Ovary (tissue), 9 donors: ENCODE results near the gene TTLL9. TPM values are rescaled to one million over a fixed set of nuclear protein-coding genes. Genes with fewer than 3 reads are reported as not detected.

Experiments used
- DNase-seq, 5 donors: peaks; one replicate each; pipeline ENCODE4 v3.0.0-alpha.2; 2019 to 2020
- H3K27ac ChIP-seq, 2 donors: fragments of 200-600 bp; one replicate each; pipeline versions ENCODE4 v1.5.1 to v1.8.0; 2019 to 2022
- H3K27me3 ChIP-seq: fragments of 200-600 bp; one replicate; pipeline ENCODE4 v1.8.0; 2022
- H3K36me3 ChIP-seq: fragments of 200-600 bp; sonication (generic); one replicate; pipeline ENCODE4 v1.5.1; 2019
- H3K4me1 ChIP-seq: one replicate; pipeline ENCODE4 v1.8.1; 2013; ENCODE audit warnings: mild to moderate bottlenecking, moderate library complexity; ENCODE audit not compliant: insufficient read depth
- H3K4me3 ChIP-seq: fragments of 200-600 bp; sonication (generic); one replicate; pipeline ENCODE4 v1.5.1; 2017
- H3K9me3 ChIP-seq, 2 donors: fragments of 200-600 bp in 1 of 2; sonication (generic) in 1 of 2; one replicate each; pipeline versions ENCODE4 v1.5.1 to v1.8.1; 2013 to 2019; ENCODE audit warnings: mild to moderate bottlenecking in 1 of 2, moderate library complexity in 1 of 2
- CTCF ChIP-seq, 3 donors: fragments of 450-650 bp in 2 of 3; fragments of 200-600 bp in 1 of 3; IDR thresholded peaks; one replicate each; pipeline versions ENCODE4 v1.5.1 to v1.8.0; 2016 to 2022; ENCODE audit warnings: antibody characterized with exemption in 3 of 3, mild to moderate bottlenecking in 1 of 3
- EP300 ChIP-seq: sonication (generic); formaldehyde crosslinking; IDR thresholded peaks from one replicate; pipeline ENCODE4 v1.6.1; 2017; ENCODE audit warnings: antibody characterized with exemption
- POLR2A ChIP-seq: fragments of 450-650 bp; IDR thresholded peaks from one replicate; pipeline ENCODE4 v1.6.1; 2017; ENCODE audit warnings: antibody characterized with exemption, mild to moderate bottlenecking, moderate library complexity
- WGBS, 3 donors: extraction: QIAGEN DNeasy Blood & Tissue Kit in 1 of 3; methylation state at CpG; one replicate each; pipeline versions ENCODE4 v1.1.5 to v1.1.7; 2013 to 2017; 5-methylcytosine and 5-hydroxymethylcytosine counted together
- intact Hi-C, 4 donors: fragments of 100-400 bp; cut with DNase I; formaldehyde crosslinking; loops; one replicate each; pipeline versions ENCODE4 v1.11.0 to v1.15.1; 2022 to 2023
- polyA plus RNA-seq, 2 donors: library from polyadenylated mRNA; stranded (reverse); fragments of 200-250 nt in 1 of 2; fragments of 350-450 nt in 1 of 2; fragmentation: Illumina TruSeq in 1 of 2; extraction: RNeasy Lipid Tissue Mini Kit (QIAGEN cat#74804) in 1 of 2; gene quantifications; one replicate each; pipeline ENCODE4 v1.2.3, GENCODE V29; 2013 to 2014
- small RNA-seq: library from RNA; depleted of rRNA; stranded (forward); fragments of <200 nt; gene quantifications from one replicate; pipeline ENCODE3, GENCODE V24; 2016
- total RNA-seq, 7 donors: library from RNA; depleted of rRNA in 2 of 7; stranded (reverse); fragments of >200 nt in 2 of 7; fragmentation: NEBNext Ultra II Directional in 3 of 7; extraction: Animal tissue kit (Norgen Biotek cat#: 25700) in 3 of 7; gene quantifications; one replicate each; pipeline versions ENCODE4 v1.1.0 to v1.2.4, GENCODE V29; 2016 to 2023
- donor health status: DM: no; HTN: no; CAD: no; lungs with moderate emphysema.
- donor health status: DM: no; HTN: no; CAD: no.
- donor health status: Bipolar disorder and iron deficiency.
- donor health status: DM: yes; HTN: yes; CAD: no.
- donor health status: DM: no; HTN: no; CAD: no.
- donor health status: DM: yes; HTN: yes; CAD: no.

The TTLL9 gene
- total and polyA plus RNA-seq, 9 donors, result 0.24 to 10.6 (median 0.40) TPM

DNA sequence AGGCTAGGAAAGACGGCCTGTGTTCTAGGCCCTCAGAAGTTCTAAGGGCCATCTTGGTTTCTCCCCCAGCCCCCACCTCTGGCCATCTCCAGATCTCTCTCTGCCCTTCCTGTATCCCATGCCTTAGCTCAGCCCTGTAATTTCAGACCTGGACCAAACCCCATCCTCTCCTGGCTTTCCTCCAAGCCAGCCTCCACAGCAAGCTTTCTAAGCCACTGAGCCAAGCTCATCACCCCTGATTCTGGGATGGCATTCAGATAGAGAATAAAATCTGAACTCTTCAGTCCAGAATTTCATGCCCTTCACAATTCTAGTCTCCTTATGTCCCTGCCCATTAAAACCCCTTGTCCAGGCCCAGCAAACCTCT is 120.9 kb downstream of the TTLL9 start:
- TF ChIP-seq POLR2A (no peak), CTCF (IDR thresholded peaks at IDR 0.05) (no peak), EP300 (no peak)
- 42 to 52% (median 44%) methylated on average over 1 of the region's 1 CpG for WGBS, 3 donors

GRCh38 chr20:31992086-31992485 is 121.7 kb downstream of the TTLL9 start:
- no peaks in the 10 kb centered on the region for H3K9me3 ChIP-seq
- intact Hi-C loops, result no loop called here
- no peak overlapping the region for H3K4me3 ChIP-seq
- H3K36me3 ChIP-seq, result no peaks in the 10 kb centered on the region
- no peaks in the 10 kb centered on the region for H3K27me3 ChIP-seq
- TF ChIP-seq CTCF (IDR thresholded peaks at IDR 0.05) (no peak), EP300 (no peak), POLR2A (no peak)
- DNase-seq, result no peak
- H3K27ac ChIP-seq, result no peak overlapping the region
- 60 to 84% (median 72%) methylated on average over 2 of the region's 2 CpGs for WGBS, 3 donors
- no peaks in the 10 kb centered on the region for H3K4me1 ChIP-seq

More for the DNA sequence above, 120.9 kb downstream of the TTLL9 start:
- no peak overlapping the region for H3K4me3 ChIP-seq
- H3K27me3 ChIP-seq, result no peaks in the 10 kb centered on the region
- H3K4me1 ChIP-seq, result no peaks in the 10 kb centered on the region
- no peak overlapping the region for H3K27ac ChIP-seq
- H3K36me3 ChIP-seq, result no peaks in the 10 kb centered on the region
- DNase-seq, result no peak
- no peaks in the 10 kb centered on the region for H3K9me3 ChIP-seq
- intact Hi-C loops, result no loop called here

Small RNA genes within 50 kb of the gene (small RNA-seq; reads per million reads assigned to genes)
- not detected for gene RNU1-94P

Other genes with a start within 250 kb of the TTLL9 start
- gene COX4I2, start 232.7 kb upstream of the TTLL9 start, total RNA-seq, result 1 to 10 TPM in 6 of 7 donors, not detected in 1; 1.1 to 3.5 (median 2.1) TPM
- gene COX4I2, start 232.7 kb upstream of the TTLL9 start, polyA plus RNA-seq, result 1 to 10 TPM; 3.5 to 6.6 TPM
- gene BCL2L1, start 147.8 kb upstream of the TTLL9 start, total RNA-seq, result 10 to 100 TPM; 21.7 to 65.1 (median 40.4) TPM
- 10 to 100 TPM; 31.6 to 35.6 TPM for gene BCL2L1, start 147.8 kb upstream of the TTLL9 start, polyA plus RNA-seq
- 1 to 10 TPM in 2 of 7 donors, under 1 TPM in 5; 0.10 to 1.6 (median 0.47) TPM for gene TPX2, start 131.3 kb upstream of the TTLL9 start, total RNA-seq
- 1 to 10 TPM in 1 of 2 donors, under 1 TPM in 1; 0.91 to 5.2 TPM for gene TPX2, start 131.3 kb upstream of the TTLL9 start, polyA plus RNA-seq
- gene MYLK2, start 51.3 kb upstream of the TTLL9 start, total RNA-seq, result under 1 TPM in 1 of 7 donors, not detected in 6; 0.08 TPM
- under 1 TPM; 0.20 to 0.35 TPM for gene MYLK2, start 51.3 kb upstream of the TTLL9 start, polyA plus RNA-seq
- 1 to 10 TPM in 2 of 7 donors, under 1 TPM in 3, not detected in 2; 0.40 to 1.5 (median 0.69) TPM for gene FOXS1, start 25.0 kb upstream of the TTLL9 start, total RNA-seq
- gene FOXS1, start 25.0 kb upstream of the TTLL9 start, polyA plus RNA-seq, result 1 to 10 TPM in 1 of 2 donors, under 1 TPM in 1; 0.52 to 5.0 TPM
- 10 to 100 TPM in 2 of 7 donors, 1 to 10 TPM in 5; 5.2 to 17.0 (median 6.9) TPM for gene DUSP15, start 107 bp upstream of the TTLL9 start, total RNA-seq
- gene DUSP15, start 107 bp upstream of the TTLL9 start, polyA plus RNA-seq, result 1 to 10 TPM; 2.5 to 8.4 TPM
- gene PDRG1, start 81.4 kb downstream of the TTLL9 start, total RNA-seq, result 10 to 100 TPM in 1 of 7 donors, 1 to 10 TPM in 6; 6.4 to 12.1 (median 9.4) TPM
- 10 to 100 TPM; 14.0 to 14.1 TPM for gene PDRG1, start 81.4 kb downstream of the TTLL9 start, polyA plus RNA-seq
- gene XKR7, start 97.5 kb downstream of the TTLL9 start, total RNA-seq, result not detected
- gene XKR7, start 97.5 kb downstream of the TTLL9 start, polyA plus RNA-seq, result not detected
- gene CCM2L, start 139.8 kb downstream of the TTLL9 start, total RNA-seq, result 1 to 10 TPM; 1.4 to 9.5 (median 2.6) TPM
- gene CCM2L, start 139.8 kb downstream of the TTLL9 start, polyA plus RNA-seq, result 1 to 10 TPM; 8.9 to 9.9 TPM
- 10 to 100 TPM in 1 of 7 donors, 1 to 10 TPM in 6; 1.7 to 11.4 (median 3.3) TPM for gene HCK, start 181.6 kb downstream of the TTLL9 start, total RNA-seq
- 1 to 10 TPM; 3.4 to 8.9 TPM for gene HCK, start 181.6 kb downstream of the TTLL9 start, polyA plus RNA-seq
- 10 to 100 TPM; 16.2 to 51.0 (median 37.2) TPM for gene TM9SF4, start 239.1 kb downstream of the TTLL9 start, total RNA-seq
- 10 to 100 TPM; 25.4 to 50.0 TPM for gene TM9SF4, start 239.1 kb downstream of the TTLL9 start, polyA plus RNA-seq